HG02981 (cell line): Measurements from ENCODE around the gene ETS1.

Experiments used
- ATAC-seq: cut with Tn5 transposase; IDR thresholded peaks from one replicate; pipeline ENCODE4 v1.9.1; 2021; ENCODE audit warnings: mild to moderate bottlenecking, moderate library complexity; ENCODE audit not compliant: unreplicated experiment

The ETS1 gene, protein sequence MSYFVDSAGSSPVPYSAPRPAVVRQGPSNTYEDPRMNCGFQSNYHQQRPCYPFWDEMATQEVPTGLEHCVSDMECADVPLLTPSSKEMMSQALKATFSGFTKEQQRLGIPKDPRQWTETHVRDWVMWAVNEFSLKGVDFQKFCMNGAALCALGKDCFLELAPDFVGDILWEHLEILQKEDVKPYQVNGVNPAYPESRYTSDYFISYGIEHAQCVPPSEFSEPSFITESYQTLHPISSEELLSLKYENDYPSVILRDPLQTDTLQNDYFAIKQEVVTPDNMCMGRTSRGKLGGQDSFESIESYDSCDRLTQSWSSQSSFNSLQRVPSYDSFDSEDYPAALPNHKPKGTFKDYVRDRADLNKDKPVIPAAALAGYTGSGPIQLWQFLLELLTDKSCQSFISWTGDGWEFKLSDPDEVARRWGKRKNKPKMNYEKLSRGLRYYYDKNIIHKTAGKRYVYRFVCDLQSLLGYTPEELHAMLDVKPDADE

DNA sequence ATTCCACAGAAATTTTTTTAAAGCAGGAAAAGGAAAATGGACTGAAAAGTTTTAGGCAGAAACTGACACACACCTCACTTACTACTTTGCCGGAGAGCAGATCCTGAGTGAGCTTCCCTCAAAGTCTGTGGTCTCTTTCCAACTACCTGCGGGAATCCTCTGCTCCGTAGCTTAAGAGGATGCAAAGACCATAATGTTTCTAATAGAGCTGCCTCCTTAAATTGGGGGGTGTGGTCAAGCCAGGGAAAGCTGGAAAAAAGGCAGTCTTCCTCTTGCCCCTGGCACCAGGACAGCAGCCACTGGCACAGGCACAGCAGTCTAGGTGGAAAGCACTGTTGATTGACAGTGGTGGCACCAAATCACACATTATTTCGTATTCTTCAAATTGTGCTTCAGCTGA, at the start of gene ETS1:
TSS of gene ETS1 (minus strand) at position 144 of the 400 bp plus-strand sequence. CDS start 14,428 bp downstream, outside the sequence.
- no peak for ATAC-seq

DNA sequence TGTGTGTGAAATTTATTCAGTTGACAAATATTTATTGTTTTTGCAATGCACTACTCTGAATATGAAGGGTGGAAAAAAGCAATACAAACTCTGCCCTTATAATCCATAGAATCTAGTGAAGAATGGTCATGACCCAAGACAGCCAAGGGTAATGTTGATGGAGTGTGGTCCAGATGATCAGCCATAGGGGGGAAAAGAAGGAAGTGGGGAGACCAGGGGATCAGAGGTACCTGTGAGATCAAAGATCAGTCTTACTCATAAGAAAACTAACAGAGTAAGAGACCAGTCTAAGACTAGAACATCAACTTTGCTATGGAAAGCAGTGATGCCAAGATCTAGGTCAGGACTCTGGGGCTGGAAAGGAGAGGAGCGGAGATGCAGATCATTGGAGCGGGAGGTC, 47.0 kb upstream of the ETS1 start:
- no peak for ATAC-seq

DNA sequence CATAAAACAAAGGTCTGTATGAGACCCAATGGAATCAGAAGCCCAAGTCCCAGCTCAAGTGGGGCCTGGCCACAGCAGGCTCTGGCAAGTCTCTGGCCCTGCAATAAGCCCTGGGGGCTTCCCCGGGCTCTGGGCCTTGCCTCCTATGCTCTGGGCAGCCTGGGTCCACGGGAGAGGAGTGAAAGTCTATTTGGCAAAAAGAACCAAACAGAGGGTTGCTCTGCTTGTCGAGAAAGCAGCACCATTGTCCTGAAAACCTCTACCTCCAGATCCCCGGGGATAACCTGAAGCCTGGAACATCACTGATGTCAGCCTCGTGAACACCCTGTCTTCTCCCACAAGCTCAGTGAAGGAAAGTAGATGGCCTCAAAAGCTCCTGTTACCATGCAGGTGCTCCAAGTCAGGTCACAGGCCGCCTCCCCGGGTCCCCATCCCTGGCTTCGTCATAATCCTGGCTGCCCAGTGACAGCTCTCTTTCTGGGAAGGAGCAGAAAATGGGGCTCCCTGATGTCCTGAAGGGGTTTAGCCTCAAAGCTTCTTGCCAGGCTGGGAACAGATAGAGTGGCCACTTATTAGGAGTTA, 46.1 kb upstream of the ETS1 start:
- no peak for ATAC-seq

DNA sequence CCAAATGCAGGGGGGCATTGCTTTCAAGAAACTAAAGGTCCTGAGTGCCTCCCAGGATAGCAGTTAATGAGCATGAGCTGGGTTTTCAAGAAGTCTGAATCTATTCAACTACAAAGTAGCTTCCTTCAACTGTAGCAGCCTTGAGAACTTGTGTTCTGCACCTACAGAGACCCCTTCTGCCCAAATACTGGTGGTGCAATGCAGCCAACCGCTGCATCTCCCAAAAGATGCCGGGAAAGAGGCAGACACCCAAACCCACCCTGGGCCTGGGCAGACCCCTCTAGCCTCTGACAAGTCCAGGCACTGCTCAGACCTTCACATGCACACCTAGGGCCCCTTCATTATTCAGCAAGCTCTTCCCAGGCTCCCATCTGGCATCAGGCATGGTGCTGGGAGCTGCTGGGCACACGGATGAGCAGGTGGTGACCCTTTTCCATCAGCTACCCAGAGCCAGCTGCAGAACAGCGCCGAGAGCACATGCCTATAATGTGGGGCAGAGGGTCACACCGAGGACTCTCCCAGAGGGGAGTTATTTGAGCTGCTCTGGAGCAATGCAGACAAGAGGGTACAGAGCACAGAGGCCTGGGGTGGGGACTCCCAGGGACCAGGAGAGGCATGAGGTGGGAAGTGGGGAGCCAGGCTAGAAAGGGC, 44.9 kb upstream of the ETS1 start:
- ATAC-seq: no peak

DNA sequence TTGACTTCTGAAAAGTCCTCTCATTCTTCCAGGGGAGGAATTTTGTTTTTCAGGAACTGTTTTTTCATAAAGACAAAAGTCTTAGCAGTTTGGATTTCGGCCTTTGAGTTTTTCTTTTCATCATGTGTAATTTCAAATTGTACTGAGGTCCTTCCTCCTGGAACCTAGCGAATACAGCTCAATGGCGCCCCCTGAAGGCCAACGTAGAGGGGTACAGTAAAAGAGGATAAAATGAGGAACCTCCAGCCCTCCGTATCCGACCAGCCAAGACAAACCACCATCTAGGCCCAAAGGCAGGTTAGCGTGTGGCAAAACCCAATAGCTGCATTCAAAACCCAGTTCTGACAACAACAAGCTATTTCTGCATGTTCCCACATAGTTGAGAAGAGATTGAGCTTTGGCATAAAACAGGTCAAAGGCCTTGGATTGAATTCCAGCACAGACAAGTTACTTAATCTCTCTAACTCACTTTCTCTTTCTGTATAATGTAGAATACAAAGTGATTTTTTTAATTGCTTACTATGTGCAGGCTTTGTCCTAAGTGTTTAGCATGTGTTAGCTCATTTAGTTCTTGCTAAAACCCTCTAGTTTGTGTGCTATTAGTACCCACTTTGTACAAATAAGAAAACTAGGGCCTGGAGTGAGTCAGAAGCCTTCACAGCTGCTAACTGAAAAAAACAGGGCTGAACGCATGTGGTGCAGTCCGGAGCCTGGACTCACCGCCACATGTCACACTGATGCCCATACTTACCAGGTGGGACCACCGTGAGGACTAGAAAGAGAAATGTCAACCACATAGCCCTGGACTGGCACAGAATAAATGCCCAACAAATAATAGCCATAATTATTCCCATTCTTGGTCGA, 43.2 kb upstream of the ETS1 start:
- ATAC-seq: peak; percentile 49

DNA sequence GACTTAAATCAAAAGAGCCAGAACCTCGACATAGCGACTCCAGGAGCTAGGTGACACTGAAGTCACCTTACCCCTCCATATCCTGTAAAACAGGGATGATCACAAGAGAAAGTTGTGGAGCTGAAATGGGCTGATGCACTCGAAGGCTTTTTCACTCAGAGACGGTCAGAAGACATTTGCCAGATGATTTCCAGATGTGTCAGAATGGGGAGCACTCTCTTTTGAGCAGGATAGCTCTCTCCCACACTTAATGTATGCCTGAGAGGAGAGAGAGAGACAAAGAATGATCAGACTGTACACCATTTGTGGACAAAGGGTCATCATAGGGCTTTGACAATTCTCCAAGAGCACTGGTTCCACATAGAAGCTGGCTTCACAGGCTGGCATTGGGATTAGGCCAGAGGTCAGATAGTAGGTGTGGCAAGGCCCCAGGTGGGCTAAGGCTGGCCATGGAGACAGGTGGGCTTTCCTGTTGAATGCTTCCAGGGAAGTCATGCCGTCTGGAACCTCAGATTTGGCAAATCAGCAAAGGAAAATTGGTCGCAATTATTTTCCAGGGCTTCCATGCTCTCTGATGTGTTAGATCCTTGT, 42.3 kb upstream of the ETS1 start:
- ATAC-seq: no peak

DNA sequence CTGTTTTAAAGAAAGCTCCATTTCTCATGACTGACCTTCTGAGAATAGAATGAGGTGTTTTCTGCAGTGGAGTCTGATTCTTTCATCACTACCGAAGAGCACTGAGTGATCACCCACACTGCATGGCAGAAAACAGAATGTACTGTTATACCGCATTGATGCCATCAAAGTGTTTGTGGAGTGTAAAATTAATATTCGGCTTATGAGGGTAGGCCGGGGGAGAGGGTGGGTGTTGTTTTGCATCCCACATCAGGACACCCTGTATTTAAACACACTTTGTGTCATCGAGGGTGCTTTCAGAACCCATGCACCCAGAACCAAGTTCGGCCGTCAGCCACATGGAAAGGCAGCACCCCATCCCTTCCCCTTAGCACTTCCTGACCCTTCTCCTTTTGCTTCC, 41.3 kb upstream of the ETS1 start:
- no peak for ATAC-seq

DNA sequence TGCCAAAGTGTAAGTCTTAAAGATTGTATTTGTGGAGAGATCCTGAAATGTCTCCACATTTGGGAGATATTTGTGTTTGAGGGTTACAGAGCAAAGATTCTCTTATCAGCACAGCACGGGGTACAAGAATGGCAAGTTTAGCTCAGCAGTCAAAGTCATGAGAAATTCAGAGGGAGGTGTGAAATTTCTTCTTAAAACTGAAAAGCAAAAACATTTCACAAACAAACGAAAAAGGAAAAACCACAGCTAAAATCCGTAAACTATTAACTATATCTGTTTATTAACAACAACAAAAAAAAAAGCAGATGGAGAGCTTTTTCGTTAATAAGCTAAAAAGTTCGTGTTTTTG, 40.9 kb upstream of the ETS1 start:
- ATAC-seq: peak; percentile 10

DNA sequence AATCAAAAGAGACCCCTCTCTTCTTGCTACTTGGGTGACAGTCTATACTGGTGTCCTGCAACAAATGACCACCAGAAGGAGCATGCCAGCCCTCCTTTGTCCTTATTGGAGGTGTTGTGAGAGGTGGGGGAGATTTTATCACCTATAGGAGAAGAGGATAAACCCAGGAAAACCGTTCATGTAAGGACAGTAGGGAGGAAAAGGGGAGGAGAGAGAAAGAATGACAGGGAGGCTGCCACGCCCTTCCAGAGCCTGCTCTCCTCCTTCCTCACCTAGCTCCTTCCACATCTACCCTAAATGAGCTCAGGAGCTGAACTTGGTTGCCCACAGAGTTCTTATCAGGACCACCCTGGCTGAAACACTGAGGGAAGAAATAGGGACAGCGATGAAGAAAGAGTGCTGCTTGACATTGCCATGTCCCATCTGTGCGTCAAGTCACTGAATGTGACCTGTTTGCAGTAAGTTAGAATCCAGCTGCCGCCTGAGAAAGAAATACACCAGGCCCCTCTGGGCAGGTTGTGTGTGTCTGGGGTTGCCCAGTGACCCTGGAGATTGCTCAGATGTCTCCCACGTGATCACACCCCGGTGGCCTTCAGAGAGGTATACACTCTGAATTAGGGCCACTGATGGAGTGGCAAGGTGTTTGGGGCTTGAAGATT, 40.4 kb upstream of the ETS1 start:
- ATAC-seq: peak; percentile 43

DNA sequence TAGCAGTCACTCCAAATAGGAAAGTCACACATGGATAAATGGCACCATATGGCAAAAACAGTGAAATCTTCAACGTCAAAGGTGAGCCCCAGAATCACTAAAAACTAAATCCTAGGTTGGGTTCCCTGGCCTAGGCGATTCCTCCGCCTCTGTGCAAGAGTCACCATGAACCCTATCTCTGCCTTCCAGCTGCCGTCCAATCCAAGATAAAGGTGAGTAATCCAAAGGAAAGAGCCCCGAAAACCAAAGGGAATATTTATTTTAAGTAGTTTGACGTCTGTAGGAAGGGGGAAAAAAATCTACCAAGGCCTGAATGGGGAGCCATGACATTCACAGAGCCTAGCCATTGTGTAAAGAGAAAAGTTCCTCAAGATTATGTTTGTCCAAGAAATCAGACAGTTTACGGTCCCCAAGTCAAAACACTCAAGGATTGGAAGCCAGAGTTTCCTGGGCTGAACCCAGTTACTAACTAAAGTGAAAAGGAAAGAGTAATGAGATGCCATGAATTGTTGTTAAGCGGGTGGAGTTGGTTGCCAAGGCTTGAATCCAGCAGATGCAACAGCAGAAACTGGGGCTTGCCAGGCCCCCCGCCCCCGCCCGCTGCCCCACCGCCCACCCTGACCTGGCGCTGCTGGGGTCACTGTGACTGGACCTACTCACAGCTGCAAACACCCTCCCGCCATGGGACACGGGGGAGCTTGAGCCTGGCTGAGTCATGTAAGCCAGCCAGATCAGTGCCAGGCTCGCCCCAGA, 39.7 kb upstream of the ETS1 start:
- ATAC-seq: no peak

DNA sequence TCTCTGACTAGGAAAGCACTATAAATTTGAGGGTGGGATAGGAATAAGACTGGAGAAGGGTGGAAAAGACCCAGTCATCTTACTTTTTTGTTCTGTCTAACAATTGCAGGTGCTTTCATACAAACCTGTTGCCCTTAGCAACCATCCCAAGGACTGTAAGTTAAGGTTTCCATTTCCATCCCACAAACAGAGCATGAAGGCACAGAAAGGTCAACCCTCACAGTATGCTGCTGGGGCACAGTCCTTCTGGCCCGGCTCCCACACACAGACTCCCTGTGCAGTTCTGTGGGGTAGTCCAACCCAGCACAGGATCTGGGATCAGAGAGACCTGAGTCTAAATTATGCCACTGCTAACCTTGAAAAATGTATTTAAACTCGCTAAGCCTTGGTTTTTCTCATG, 38.4 kb upstream of the ETS1 start:
- no peak for ATAC-seq

DNA sequence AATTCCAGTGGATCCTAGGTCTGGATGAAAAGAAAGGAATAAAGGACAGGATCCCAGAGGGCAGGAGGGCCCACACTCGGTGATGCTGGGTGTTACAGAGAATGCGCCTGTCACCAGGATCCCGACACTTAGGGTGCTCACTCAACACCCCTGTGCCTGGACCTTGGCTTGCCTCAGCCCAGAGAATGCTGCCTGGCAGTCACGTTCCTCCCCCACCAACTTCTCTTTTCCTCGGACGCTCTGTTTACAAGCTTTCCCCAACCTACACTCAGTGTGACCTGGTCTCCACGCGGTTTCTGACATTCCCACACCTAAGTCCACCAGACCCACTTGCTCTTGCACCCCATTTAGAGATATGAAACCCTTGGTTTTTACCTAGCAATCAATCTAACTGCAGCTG, 38.0 kb upstream of the ETS1 start:
- ATAC-seq: no peak

DNA sequence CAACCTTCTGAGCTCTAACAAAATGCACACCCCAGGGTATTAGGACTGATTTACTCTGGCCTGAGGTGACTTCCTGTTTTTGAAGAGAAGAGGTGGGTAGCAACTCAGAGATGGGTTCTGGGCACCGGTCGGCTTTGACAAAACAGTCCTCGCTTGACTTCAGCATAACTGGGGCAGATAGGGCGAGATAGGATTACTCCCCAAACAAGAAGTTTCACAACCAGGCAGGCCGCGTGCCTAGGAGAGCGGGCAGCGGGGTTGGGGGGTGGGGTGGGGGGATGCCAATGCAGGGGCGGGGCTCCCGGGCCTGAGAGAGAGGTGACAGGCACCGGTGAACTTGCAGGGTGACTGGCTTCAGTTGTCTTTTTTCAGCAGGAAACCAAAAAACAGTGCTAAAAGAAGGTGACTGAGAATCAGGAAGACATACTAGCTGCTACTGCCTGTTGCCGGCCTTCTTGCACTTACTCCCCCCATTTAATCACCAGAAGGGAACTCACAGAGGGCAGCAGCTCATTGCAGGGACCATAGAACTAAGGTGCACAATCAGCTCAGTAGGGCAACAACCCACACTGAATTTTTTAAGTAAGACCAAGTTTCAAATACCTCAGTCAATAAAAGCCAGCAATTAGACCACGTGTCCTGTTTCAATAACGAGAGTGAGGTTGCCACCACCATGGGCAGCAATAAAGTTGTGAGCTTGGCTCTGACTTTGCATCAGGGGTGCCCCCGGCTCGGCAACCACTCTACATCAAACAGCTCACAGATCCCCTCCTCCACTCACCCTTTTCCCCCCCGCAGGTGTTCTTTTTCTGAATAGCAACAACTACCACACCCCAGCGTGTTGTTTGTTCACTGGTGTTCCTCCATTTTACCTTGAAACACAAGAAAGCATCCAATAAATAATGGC, 37.2 kb upstream of the ETS1 start:
- ATAC-seq: peak; percentile 46

DNA sequence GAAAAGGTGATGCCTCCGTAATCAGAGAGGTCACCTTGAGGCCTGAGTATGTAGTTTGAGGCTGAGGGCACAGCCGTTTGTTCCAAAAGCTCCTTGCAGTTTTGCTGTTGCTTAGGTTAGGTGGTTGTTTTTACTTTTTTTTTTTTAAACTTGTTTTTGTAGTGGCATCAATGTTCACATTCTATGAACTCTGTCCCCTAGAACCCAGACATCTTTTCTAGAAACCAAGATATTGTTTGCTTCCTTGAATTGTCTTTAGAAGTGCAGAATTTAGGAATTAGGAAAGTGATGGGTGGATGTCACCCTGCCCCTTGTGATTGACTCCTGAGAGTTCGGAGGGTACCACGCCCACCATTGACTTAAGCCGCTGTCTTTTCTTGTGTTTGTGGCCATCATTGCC, 35.7 kb upstream of the ETS1 start:
- no peak for ATAC-seq

DNA sequence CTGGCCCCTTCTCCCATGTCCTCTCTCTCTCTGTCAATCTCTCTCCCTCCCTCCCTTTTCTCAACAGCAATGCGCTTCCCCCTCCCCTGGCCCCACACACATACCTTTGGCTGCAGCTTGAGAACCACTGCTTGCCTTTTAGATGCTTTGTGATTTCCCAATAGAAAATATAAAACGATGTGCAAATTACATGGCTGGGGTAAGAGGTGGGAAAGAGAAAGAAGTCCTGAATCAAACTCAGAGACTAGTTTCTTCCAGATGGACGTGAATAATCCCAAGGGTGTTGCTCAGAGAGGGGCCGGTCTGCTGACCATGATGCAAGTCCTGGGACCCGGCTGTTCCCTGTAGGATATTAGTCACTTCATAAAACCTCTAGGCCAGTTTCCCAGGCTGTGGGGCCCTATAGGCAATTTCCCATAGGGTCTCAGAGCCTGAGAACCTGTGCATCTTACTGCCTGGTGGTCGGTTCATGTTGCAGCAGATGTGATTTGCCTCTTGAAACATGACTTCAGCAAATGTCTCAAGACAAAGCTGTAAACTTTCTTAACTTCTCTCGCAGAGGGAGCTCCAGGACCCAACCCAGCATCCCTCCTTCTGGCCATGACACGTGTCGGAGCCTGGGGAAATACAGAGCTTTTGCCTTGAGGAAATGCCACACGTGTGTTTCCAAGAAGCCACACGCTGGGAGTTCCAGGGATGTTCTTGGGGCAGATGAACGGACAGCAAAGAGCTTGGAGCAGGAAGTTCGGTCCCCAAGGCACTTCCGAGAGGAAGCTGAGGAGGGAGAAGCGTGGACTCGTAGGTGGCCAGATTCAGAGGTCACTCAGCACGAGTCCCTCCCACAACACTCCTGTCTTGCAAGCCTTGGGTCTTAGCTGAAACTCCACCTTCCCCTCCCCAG, 34.5 kb upstream of the ETS1 start:
- ATAC-seq: no peak

DNA sequence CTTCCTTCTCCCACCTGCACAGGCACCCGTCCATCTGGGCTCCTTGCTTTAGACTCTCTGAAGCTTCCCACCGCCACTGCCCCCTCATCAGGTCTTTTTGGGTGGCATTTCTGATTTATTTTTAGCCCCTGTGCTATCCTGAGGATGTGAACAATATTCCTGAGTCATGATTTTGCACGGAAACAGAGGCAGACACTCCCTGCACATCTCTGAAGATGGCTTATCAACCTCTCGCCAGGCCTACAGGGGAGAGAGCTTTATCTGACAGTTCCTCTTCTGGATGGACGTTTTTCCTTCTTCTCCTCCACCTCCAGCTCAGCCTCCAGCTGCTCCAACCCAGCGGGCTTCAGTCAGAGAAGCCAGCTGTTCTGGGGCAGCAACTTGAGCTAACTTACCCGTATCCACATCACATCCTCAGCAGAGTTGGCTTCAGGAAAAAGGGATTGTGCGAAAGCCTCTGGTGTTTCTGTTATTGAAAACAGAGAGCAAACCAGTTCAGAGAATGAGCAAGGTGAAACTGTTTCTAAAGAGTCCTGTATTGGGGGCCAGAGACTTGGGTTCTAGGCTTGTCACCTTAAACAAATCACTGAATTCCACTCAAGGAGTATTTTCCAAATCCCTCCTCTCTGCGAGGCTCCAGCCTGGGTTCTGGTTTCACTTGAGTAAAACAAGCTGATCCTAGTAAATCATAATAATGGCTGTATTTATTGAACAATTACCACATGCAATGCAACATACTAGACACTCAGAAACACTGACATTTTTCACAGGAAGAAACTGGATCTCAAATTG, 33.1 kb upstream of the ETS1 start:
- ATAC-seq: no peak
